Mucosa of descending colon (tissue), 3 donors: Measurements from ENCODE around the gene PLA2G2E. TPM values are rescaled to one million over a fixed set of nuclear protein-coding genes. Genes with fewer than 3 reads are reported as not detected.

Experiments
- ATAC-seq: fragments of 200-7000 bp; cut with Tn5 transposase; one replicate; pipeline ENCODE4 v1.9.1; 2020; ENCODE audit warnings: mild to moderate bottlenecking, moderate library complexity
- DNase-seq, 3 donors: peaks; one replicate each; pipeline ENCODE4 v3.0.0-alpha.2; 2020
- H3K36me3 ChIP-seq: fragments of 200-600 bp; one replicate; pipeline ENCODE4 v1.8.0; 2021; ENCODE audit warnings: low read depth, mild to moderate bottlenecking
- H3K4me1 ChIP-seq: fragments of 200-600 bp; one replicate; pipeline ENCODE4 v1.8.0; 2021; ENCODE audit warnings: low read depth, mild to moderate bottlenecking
- H3K4me3 ChIP-seq: fragments of 200-600 bp; one replicate; pipeline ENCODE4 v1.8.0; 2021; ENCODE audit warnings: mild to moderate bottlenecking
- H3K9me3 ChIP-seq: fragments of 200-600 bp; one replicate; pipeline ENCODE4 v1.8.0; 2021; ENCODE audit warnings: mild to moderate bottlenecking
- intact Hi-C, 2 donors: fragments of 100-400 bp; cut with DNase I in 1 of 2; cut with micrococcal nuclease in 1 of 2; formaldehyde crosslinking; loops; one replicate each; pipeline versions ENCODE4 v1.11.0 to v1.11.1; 2022; cut with DNase I, micrococcal nuclease
- total RNA-seq, 3 donors: library from RNA; stranded (reverse); fragmentation: NEBNext Ultra II Directional in 2 of 3; extraction: Animal tissue kit (Norgen Biotek cat#: 25700) in 2 of 3; gene quantifications; one replicate each; pipeline versions ENCODE4 v1.2.1 to v1.2.4, GENCODE V29; 2021 to 2023
- TF ChIP-seq, protein P1 (sequence below): fragments of 200-600 bp; IDR thresholded peaks from one replicate; pipeline ENCODE4 v1.8.0; 2022; ENCODE audit warnings: antibody characterized with exemption, mild to moderate bottlenecking
- donor health status: DM: no; HTN: no; CAD: no; lungs with moderate emphysema.
- donor health status: DM: no; HTN: no; CAD: no.
- donor health status: DM: no; HTN: yes; CAD: no.

The PLA2G2E gene
- total RNA-seq, 3 donors from 2014 or later: not detected

DNA sequence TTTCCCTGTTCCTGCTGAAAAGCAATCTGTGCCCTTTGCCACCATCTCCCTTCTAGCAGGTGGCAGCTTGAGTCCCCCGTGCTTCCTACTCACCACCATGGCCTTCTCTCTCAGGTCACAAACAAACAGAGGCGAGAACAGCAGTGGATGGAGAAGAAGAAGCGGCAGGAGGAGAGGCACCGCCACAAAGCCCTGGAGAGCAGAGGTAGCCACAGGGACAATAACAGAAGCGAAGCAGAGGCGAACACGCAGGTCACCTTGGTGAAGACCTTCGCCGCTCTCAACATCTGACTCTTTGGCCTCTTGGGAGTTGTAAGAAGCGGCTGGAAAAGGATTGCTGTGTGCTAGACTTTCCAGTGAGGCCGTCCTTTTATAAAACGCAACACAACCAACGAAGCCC lies 16.0 kb downstream of the PLA2G2E start:
- Histone ChIP-seq H3K36me3 (no peaks in the 10 kb centered on the region), H3K4me1 (no peaks in the 10 kb centered on the region), H3K4me3 (no peak overlapping the region), H3K9me3 (no peaks in the 10 kb centered on the region)
- intact Hi-C loops: no loop called here
- ATAC-seq: no peak
- TF ChIP-seq, protein P1, sequence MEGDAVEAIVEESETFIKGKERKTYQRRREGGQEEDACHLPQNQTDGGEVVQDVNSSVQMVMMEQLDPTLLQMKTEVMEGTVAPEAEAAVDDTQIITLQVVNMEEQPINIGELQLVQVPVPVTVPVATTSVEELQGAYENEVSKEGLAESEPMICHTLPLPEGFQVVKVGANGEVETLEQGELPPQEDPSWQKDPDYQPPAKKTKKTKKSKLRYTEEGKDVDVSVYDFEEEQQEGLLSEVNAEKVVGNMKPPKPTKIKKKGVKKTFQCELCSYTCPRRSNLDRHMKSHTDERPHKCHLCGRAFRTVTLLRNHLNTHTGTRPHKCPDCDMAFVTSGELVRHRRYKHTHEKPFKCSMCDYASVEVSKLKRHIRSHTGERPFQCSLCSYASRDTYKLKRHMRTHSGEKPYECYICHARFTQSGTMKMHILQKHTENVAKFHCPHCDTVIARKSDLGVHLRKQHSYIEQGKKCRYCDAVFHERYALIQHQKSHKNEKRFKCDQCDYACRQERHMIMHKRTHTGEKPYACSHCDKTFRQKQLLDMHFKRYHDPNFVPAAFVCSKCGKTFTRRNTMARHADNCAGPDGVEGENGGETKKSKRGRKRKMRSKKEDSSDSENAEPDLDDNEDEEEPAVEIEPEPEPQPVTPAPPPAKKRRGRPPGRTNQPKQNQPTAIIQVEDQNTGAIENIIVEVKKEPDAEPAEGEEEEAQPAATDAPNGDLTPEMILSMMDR: no peak
- no peak for DNase-seq

DNA sequence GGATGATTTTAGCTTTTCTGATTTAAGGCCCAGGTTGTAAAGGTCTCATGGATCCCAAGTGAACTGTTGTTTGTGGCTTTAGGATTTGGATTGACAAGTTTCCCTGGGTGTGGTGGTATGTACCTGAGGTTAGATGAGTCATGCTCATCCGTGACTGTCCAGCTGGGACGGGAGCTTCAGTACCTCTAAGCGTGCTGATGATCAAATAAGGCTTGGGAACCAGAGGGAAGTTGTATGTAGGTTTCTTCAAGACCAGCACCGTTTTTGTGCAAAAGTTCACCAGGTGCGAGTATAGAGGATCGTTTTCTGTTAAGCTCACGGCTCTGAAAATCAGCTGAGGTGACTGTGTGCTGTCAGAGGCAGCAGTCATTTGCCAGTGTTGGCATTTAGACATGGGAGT lies 19.8 kb downstream of the PLA2G2E start:
- no peaks in the 10 kb centered on the region for H3K9me3 ChIP-seq
- TF ChIP-seq, protein P1: no peak
- DNase-seq (no peak), ATAC-seq (peak; percentile 48)
- no peak overlapping the region for H3K4me3 ChIP-seq
- intact Hi-C loops: no loop called here
- no peaks in the 10 kb centered on the region for H3K36me3 ChIP-seq
- H3K4me1 ChIP-seq: no peaks in the 10 kb centered on the region

GRCh38 chr1:19901653-19902052 lies 21.8 kb downstream of the PLA2G2E start:
- Histone ChIP-seq H3K9me3 (no peaks in the 10 kb centered on the region), H3K36me3 (no peaks in the 10 kb centered on the region), H3K4me3 (no peak overlapping the region), H3K4me1 (no peaks in the 10 kb centered on the region)
- TF ChIP-seq, protein P1: no peak
- intact Hi-C loops: no loop called here
- no peak for DNase-seq
- ATAC-seq: no peak

DNA sequence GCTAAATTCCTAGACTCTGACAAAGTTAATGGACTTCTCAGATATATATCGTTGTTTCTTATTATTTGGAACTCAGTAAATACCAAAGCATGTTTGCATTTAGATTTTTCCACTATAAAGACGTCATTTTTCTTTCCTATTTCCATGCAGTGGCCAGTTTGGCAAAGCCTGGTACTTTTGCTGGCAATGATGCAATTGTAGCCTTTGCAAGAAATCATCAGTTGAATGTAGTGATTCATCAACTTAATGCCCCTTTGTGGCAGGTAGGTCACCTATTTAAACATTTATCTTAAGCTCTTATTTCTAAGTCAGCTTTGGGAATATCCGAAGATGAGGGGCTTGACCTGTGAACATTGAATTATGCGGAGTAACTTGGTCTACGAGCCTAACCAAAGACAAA lies 29.2 kb downstream of the PLA2G2E start:
- H3K9me3 ChIP-seq: no peaks in the 10 kb centered on the region
- intact Hi-C loops: no loop called here
- H3K36me3 ChIP-seq: no peaks in the 10 kb centered on the region
- TF ChIP-seq, protein P1: no peak
- no peaks in the 10 kb centered on the region for H3K4me1 ChIP-seq
- H3K4me3 ChIP-seq: no peak overlapping the region
- no peak for DNase-seq
- no peak for ATAC-seq

GRCh38 chr1:19893687-19894086 lies 29.7 kb downstream of the PLA2G2E start:
- intact Hi-C loops: no loop called here
- TF ChIP-seq, protein P1: no peak
- DNase-seq (no peak), ATAC-seq (no peak)
- H3K9me3 ChIP-seq: no peaks in the 10 kb centered on the region
- no peaks in the 10 kb centered on the region for H3K4me1 ChIP-seq
- no peaks in the 10 kb centered on the region for H3K36me3 ChIP-seq
- no peak overlapping the region for H3K4me3 ChIP-seq

- Histone ChIP-seq H3K4me3 (no peak overlapping the region), H3K36me3 (no peaks in the 10 kb centered on the region), H3K9me3 (no peaks in the 10 kb centered on the region), H3K4me1 (no peaks in the 10 kb centered on the region)
- intact Hi-C loops: no loop called here
- TF ChIP-seq, protein P1: no peak
- no peak for ATAC-seq
- DNase-seq: no peak
These were observed 30.7 kb downstream of the PLA2G2E start for GRCh38 chr1:19892628-19893168.
